NCI-H187 treated with DMSO at 0.1 percent for 48 hours (cell line): ENCODE measurements around the gene MDP1.

Source experiments
- DNase-seq: peaks from one replicate; lab custom pipeline; 2025; lab: John Stamatoyannopoulos, UW

The MDP1 gene

DNA sequence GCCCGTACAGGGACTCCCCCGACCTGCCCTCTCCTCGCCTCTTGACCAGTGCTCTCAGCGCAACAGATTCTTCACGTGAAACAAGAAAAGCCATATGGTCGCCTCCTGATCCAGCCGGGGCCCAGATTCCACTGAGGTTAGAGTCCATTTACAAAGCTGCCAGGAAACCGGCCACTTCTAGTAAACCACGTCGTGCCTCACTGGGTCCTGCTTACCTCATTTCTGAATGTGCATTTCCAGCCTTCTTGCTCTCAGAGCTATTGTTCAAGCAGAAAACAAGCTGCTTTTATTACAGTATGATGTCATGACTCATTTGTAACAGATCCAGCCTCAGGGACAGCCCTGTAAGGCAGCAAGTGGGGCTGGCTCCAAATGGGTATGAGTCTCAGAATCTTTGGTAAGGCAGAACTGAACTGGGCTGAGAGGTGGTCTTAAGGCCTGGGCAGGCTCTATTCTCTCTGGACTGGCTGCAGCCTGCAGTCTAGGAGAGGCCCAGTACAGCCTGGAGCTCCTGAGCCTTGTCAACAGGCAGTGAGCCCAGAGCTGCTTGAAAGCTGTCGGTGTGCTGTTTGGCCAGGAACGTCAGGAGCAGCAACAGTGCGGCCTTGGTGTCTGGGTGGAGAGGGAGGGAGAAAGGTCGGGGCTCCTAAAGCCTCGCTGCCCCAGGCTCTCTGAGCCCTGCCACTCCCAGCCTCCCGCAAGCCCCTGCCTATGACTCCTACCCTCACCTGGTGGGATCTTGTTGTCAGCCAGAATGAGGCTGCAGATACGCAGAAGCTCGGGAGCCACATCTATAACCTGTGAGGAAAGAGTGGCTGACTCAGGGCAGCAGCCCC lies 35.7 kb downstream of the MDP1 start:
- no peak for DNase-seq

DNA sequence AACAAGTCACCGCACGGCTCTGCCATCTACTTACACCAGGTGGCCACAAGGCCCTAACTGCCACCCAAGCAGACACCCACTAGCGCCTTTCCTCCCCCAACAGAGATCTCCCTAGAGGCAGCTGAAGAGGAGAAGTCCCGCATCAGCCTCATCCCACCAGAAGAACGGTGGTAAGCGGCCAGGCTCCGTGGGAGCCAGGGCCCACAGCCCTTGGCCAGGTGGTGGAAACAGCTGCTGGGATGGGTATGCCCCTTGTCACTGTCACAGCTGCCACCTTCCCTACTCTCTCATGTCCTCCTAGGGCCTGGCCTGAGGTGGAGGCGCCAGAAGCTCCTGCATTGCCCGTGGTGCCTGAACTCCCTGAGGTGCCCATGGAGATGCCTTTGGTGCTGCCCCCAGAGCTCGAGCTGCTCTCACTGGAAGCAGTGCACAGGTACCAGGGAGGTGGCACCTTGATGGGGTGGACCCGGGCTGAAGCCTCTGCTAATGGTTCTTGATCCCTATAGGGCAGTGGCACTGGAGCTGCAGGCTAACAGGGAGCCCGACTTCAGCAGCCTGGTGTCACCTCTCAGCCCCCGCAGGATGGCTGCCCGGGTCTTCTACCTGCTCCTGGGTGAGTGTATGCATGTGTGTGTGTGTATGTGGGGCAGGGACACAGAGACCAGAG lies 36.4 kb downstream of the MDP1 start:
- DNase-seq = no peak

DNA sequence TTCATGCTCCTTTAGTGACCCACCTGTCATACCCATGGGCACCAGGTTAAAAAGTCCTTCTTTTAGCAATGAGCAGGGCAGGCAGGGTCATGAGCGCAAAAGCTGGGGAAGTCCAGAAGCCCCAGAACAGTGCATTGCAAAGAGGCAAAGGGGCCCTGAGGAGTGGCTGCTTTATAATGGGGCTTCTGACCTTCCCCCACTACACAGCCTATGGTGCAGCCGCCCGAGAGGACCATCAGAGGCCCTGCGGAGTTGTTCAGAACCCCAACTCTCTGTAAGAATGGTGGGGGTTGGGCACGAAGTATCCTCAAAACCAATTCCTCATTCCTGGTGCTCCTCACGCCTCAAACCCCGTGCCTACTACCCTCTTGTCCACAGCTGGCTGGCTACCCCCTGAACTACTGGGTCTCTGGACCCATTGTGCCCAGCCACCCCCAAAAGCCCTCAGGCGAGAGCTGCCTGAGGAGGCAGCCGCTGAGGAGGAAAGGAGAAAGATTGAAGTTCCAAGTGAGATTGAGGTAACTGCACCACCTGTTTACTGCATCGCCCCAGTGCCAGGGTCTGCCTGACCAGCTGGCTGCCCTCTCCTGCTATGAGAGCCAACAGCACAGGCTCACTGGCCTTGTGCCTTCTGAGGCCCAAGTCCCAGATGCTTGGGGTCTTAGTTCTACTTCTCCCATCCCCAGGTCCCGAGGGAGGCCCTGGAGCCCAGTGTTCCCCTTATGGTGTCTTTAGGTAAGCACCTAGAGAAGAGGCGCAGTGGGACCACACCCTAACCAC lies 37.3 kb downstream of the MDP1 start:
- DNase-seq = no peak

DNA sequence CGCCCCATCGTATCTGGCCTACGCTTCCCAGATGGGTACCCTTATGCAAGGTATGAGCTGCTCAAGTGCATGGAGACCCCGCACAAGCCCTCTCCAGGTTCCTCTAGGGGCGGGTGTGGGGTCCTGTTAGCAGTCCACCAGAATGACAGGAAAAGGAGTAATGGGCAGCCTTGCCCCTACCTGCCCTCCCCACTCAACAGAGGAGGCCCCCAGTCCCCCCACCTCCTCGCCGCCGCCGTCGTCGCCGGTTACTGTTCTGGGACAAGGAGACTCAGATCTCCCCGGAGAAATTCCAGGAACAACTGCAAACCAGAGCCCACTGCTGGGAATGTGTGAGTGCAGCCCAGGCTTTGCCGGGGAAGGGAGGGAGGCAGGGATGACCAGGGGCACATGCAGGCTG lies 38.0 kb downstream of the MDP1 start:
- no peak for DNase-seq

DNA sequence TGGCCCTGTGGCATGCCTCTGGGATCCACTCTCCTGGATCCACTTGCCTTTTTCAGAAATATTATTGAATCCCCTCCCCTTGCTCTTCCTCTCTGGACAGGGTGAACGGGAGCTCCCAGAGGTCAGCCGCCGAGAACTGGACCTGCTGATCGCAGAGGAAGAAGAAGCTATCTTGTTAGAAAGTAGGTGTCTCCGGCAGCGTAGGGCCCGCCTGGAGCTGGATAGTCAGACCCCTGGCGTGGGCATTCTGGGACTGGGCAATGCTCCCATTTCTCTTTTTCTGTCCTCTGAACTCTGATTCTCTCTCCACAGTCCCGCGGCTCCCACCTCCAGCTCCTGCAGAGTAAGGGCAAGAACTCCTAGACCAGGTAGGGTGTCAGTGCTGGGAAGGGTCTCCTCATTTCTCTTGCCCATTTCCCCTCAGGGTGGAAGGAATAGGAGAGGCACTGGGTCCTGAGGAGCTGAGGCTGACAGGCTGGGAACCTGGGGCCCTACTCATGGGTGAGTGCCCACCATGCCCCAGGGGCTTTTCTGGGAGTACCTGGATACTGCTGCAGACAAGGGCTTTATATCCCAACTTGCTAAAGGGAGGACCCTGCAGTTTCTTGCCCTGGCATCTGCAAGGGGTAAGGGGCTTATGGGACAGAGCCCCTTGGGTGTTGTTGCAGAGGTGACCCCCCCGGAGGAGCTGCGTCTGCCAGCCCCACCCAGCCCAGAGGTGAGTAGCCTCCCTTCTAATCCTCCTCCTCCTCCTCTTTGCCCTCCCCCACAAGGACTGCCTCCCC lies 38.6 kb downstream of the MDP1 start:
- no peak for DNase-seq

DNA sequence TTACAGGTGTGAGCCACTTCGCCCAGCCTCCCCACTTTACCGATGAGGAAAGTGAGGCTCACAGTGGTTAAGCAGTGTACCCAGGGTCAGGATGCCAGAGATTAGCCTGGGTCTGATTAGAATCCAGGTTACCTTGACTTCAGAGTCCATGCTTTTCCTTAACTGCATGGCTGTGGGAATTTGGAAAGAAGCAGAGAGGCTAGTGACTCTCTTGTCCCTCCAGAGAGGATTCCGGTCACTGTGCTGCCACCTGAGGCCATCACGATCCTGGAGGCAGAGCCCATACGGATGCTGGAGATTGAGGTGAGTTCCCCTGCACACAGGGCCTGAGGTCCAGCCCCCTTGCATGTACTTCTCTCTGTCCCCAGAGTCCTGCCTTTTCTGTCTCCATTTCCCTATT lies 39.3 kb downstream of the MDP1 start:
- DNase-seq = no peak

DNA sequence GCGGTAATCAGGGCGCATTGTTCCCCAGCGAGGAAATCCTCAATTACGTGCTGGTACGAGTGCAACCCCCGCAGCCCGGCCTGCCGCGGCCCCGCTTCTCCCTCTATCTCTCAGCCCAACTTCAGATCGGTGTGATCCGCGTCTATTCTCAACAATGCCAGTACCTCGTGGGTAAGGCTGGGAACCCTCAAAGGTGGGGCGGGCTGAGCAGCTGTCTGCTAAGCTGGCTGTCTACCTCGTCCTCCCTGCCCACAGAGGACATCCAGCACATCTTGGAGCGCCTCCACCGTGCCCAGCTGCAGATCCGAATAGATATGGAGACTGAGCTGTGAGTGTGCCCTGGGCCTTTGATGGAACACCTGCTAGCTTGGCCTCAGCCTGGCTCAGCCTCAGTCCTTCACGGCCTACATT lies 43.0 kb downstream of the MDP1 start:
- no peak for DNase-seq

DNA sequence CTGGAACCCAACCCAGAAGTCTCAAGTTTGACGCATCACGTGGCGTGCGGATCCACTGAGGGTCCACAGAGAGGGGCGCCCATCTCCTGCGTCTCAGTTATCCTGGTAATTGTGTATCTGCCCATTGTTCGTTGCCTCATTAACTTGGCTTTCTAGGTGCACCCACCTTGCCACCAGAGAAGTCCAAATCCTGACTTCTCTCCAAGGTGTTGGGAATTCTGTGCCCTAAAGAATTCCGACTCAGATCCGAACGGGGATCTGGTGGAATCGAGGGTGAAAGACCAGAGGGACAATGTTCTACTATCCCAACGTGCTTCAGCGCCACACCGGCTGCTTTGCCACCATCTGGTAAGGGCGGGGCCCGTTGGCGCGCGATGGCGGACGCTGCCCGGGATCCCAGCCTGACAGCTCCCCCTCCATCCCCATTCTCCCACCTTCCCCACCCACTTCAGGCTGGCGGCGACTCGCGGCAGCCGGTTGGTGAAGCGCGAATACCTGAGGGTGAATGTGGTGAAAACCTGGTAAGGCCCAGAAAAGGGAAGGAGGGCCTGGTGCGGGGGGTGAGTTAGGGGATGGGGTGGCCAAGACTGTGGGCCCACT lies 43.5 kb downstream of the MDP1 start:
- DNase-seq = no peak

DNA sequence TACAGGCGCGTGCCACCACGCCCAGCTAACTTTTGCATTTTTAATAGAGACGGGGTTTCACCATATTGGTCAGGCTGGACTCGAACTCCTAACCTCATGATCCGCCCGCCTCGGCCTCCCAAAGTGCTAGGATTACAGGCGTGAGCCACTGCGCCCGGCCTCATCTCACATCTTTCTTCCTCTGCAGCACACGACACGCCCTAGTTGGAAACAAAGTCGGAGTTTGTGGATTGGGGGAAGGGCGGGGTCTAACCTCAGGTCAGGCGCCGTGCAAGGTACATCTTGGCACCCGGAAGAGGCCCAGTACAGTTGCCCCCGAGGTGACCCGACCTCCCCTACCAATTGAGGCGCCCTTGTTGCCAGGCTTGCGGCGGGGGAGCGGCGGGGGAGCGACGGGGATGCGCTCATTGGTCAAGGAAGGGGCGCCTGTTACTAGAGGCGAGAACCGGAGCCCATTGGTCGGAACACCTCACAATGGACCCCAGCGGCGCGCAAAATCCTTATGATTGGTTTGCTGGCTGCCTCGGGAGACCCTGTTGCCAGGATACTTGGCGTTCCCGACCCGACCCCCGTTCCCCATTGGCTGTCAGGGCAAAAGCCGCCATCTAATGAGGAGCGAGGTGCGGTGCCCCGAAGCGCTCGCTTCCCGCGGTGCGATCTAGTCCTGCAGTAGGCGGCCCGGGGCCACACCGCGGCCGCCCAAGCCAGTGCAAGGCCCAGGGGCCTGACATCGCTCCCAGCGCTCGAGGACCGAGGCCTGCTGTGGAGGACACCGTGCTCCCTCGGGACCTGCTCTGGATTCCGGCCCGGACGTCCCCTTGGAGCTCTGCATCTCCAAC lies 44.2 kb downstream of the MDP1 start, which contains the start of gene REC8:
TSS of gene REC8 (plus strand) at position 659 of the 839 bp plus-strand sequence. CDS start 473 bp downstream, outside the sequence.
- DNase-seq = peak; percentile 97

DNA sequence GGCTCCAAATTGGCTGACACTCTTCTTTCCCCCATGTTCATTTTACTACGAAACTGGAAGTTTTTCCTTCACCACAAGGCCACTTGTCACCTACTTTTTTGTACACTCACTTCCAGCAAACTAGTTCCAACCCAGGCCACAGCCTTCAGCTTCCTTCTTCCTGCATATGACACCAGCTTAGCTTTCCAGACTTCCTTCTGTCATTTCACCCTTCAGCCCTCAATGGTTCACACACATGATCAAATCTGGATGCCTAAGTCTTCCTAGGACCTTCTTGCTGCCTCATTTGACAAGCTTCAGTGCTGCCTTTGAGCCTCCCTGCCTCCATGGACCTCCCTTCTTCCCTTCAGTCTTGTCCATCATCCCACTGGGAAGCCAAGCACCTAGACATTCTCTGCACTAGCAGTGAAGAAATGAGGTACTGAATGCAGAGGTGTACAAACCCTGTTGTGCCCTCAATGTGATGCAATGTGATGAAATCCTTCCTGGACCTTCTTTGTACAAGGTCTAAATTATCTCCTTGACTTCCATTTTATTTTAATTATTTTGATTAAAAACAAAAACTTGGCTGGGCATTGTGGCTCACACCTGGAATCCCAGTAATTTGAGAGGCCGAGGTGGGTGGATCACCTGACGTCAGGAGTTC lies 48.3 kb downstream of the MDP1 start:
- DNase-seq = no peak

DNA sequence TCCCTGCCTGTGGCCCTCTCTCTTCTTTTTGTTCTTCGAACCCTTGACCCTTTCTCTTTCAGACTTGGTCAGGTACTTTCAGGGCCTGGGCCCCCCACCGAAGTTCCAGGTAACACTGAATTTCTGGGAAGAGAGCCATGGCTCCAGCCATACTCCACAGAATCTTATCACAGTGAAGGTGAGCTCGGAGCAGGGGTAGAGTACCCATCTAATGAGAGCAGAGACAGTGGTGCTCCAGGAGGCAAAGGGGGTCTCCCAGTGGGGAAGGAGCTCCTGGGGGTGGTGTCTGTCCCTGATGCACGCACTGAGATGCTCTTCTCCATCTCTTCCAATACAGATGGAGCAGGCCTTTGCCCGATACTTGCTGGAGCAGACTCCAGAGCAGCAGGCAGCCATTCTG lies 50.1 kb downstream of the MDP1 start:
- DNase-seq = no peak

DNA sequence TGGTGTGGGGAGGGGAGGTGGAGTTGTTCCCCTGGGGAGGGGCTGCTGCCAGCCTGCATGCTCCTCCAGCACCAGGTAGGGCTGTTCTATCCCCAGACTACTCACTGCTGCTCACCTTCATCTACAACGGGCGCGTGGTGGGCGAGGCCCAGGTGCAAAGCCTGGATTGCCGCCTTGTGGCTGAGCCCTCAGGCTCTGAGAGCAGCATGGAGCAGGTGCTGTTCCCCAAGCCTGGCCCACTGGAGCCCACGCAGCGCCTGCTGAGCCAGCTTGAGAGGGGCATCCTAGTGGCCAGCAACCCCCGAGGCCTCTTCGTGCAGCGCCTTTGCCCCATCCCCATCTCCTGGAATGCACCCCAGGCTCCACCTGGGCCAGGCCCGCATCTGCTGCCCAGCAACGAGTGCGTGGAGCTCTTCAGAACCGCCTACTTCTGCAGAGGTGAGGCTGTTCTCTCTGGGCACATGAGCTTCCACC lies 51.3 kb downstream of the MDP1 start:
- no peak for DNase-seq
